ENCODE data around the gene DHX34. TPM values are rescaled to one million over a fixed set of nuclear protein-coding genes. Genes with fewer than 3 reads are reported as not detected.
"Not testable (repeated sequence)": the region's sequence is repeated elsewhere in the genome, so short reads cannot be mapped to it uniquely, and the experiment has no call there.

DHX34 gene
- total and polyA plus RNA-seq, 9 donors = 2.6 to 21.3 (median 15.3) TPM

- no peaks in the 10 kb centered on the region for H3K27me3 ChIP-seq
- 92 to 95% (median 94%) methylated on average over 29 of the region's 29 CpGs for WGBS, 3 donors
- no peaks in the 10 kb centered on the region for H3K9me3 ChIP-seq
- H3K4me3 ChIP-seq = no peak overlapping the region
- TF ChIP-seq CTCF (IDR thresholded peaks at IDR 0.05) = no peak
- no peak for TF ChIP-seq EP300 (IDR thresholded peaks at IDR 0.05)
- TF ChIP-seq POLR2A (IDR thresholded peaks at IDR 0.05) = no peak
- intact Hi-C loops (cut with DNase I) = no loop called here
- no peak overlapping the region for H3K27ac ChIP-seq
- no peak for DNase-seq
- H3K36me3 ChIP-seq = no peaks in the 10 kb centered on the region
- peaks cover 3% of the 10 kb centered on the region for H3K4me1 ChIP-seq (ENCODE audit: insufficient read depth)
Observed at GRCh38 chr19:47340477-47341208, 8.5 kb upstream of the DHX34 start.

- Histone ChIP-seq H3K27me3 (no peaks in the 10 kb centered on the region), H3K9me3 (no peaks in the 10 kb centered on the region), H3K27ac (no peak overlapping the region), H3K36me3 (no peaks in the 10 kb centered on the region), H3K4me1 (ENCODE audit: insufficient read depth) (peaks cover 1% of the 10 kb centered on the region), H3K4me3 (no peak overlapping the region)
- TF ChIP-seq POLR2A (IDR thresholded peaks at IDR 0.05) (no peak), EP300 (IDR thresholded peaks at IDR 0.05) (no peak)
- intact Hi-C loops (cut with DNase I) = no loop called here
- 94 to 99% (median 96%) methylated on average over 4 of the region's 4 CpGs for WGBS, 3 donors
- DNase-seq = no peak
Observed at GRCh38 chr19:47341734-47342133, 7.4 kb upstream of the DHX34 start.

- intact Hi-C loops (cut with DNase I) = no loop called here
- TF ChIP-seq POLR2A (IDR thresholded peaks at IDR 0.05) (no peak), EP300 (IDR thresholded peaks at IDR 0.05) (no peak), CTCF (IDR thresholded peaks at IDR 0.05) (no peak)
- Histone ChIP-seq H3K4me1 (ENCODE audit: insufficient read depth) (no peaks in the 10 kb centered on the region), H3K9me3 (no peaks in the 10 kb centered on the region), H3K4me3 (no peak overlapping the region), H3K27ac (no peak overlapping the region), H3K27me3 (no peaks in the 10 kb centered on the region), H3K36me3 (no peaks in the 10 kb centered on the region)
- no peak for DNase-seq
- 79 to 89% (median 83%) methylated on average over 11 of the region's 11 CpGs for WGBS, 3 donors
Observed at GRCh38 chr19:47343194-47343802, 5.8 kb upstream of the DHX34 start.

GRCh38 chr19:47344425-47344824 is 4.7 kb upstream of the DHX34 start:
- 85 to 91% (median 88%) methylated on average over 1 of the region's 1 CpG for WGBS, 3 donors
- intact Hi-C loops (cut with DNase I) = no loop called here
- no peak for DNase-seq
- H3K36me3 ChIP-seq = no peaks in the 10 kb centered on the region
- H3K4me3 ChIP-seq = no peak overlapping the region
- no peaks in the 10 kb centered on the region for H3K27me3 ChIP-seq
- TF ChIP-seq CTCF (IDR thresholded peaks at IDR 0.05) = no peak
- no peak for TF ChIP-seq POLR2A (IDR thresholded peaks at IDR 0.05)
- no peak for TF ChIP-seq EP300 (IDR thresholded peaks at IDR 0.05)
- no peaks in the 10 kb centered on the region for H3K4me1 ChIP-seq (ENCODE audit: insufficient read depth)
- H3K9me3 ChIP-seq = no peaks in the 10 kb centered on the region
- no peak overlapping the region for H3K27ac ChIP-seq

- DNase-seq; H3K27me3 ChIP-seq; H3K36me3 ChIP-seq; H3K4me1 ChIP-seq (ENCODE audit: insufficient read depth); H3K27ac ChIP-seq; H3K4me3 ChIP-seq; H3K9me3 ChIP-seq; intact Hi-C loops (cut with DNase I): not testable (repeated sequence)
- 89 to 92% (median 92%) methylated on average over 6 of the region's 6 CpGs for WGBS, 3 donors
Observed at GRCh38 chr19:47346024-47346423, 3.1 kb upstream of the DHX34 start.

All from ovary (tissue), 9 donors.